ENCODE measurements around the gene ZNF710. TPM values are rescaled to one million over a fixed set of nuclear protein-coding genes. Genes with fewer than 3 reads are reported as not detected.
A peak's percentile ranks its signal among the peaks of the same experiment; 100 is the strongest.

The ZNF710 gene
- total RNA-seq, 2 donors from 2014 or later: 18.1 to 34.5 TPM

DNA sequence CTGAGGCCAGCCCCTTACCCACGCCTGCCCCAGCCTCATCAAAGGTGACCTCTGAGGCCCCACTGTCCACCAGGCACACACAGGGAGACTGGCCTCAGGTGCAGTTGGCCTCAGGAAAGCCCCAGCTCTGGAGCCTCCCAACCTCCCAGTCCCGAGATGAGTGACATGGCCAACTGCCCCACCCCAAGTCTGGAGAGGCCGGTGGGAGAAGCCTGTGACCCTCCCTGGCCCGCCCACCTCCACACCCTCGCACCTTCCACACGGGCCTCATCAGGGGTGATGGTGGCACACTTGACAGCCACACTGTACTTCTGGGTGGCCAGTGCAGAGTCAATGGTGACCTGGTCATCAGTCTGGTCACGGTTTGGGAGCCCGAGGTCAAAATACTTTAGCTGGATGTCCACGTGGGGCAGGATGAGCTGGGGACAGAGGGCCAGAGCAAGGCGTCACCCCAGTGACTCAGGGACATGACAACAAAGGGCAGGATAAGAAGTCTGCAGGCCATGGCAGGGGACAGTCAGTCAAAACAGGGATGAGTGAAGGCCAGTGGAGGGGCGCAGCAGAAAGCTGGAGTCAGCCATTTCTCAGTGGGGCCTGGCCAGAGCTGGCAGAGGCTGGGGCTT, 89.2 kb downstream of the ZNF710 start:
- Histone ChIP-seq H3K27me3 (no peaks in the 10 kb centered on the region), H3K9me3 (no peaks in the 10 kb centered on the region), H3K27ac (peak overlapping the region in 1 of 4 donors; percentile 9), H3K4me3 (no peak overlapping the region), H3K36me3 (replicated peaks in 1 of 2; ENCODE audit: insufficient read depth in 1 of 2, low read depth in 2 of 2) (peaks cover 5 to 17% of the 10 kb centered on the region in 2 donors), H3K4me1 (peaks cover 61% of the 10 kb centered on the region)
- intact Hi-C loops (cut with DNase I): no loop called here
- no peak for ATAC-seq
- 89 to 91% methylated on average over 6 to 11 of the region's 11 CpGs for WGBS, 2 donors
- DNase-seq: no peak
- TF ChIP-seq, protein P1, sequence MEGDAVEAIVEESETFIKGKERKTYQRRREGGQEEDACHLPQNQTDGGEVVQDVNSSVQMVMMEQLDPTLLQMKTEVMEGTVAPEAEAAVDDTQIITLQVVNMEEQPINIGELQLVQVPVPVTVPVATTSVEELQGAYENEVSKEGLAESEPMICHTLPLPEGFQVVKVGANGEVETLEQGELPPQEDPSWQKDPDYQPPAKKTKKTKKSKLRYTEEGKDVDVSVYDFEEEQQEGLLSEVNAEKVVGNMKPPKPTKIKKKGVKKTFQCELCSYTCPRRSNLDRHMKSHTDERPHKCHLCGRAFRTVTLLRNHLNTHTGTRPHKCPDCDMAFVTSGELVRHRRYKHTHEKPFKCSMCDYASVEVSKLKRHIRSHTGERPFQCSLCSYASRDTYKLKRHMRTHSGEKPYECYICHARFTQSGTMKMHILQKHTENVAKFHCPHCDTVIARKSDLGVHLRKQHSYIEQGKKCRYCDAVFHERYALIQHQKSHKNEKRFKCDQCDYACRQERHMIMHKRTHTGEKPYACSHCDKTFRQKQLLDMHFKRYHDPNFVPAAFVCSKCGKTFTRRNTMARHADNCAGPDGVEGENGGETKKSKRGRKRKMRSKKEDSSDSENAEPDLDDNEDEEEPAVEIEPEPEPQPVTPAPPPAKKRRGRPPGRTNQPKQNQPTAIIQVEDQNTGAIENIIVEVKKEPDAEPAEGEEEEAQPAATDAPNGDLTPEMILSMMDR (IDR thresholded peaks at IDR 0.05): no peak
- TF ChIP-seq POLR2A (IDR thresholded peaks at IDR 0.05): no peak

DNA sequence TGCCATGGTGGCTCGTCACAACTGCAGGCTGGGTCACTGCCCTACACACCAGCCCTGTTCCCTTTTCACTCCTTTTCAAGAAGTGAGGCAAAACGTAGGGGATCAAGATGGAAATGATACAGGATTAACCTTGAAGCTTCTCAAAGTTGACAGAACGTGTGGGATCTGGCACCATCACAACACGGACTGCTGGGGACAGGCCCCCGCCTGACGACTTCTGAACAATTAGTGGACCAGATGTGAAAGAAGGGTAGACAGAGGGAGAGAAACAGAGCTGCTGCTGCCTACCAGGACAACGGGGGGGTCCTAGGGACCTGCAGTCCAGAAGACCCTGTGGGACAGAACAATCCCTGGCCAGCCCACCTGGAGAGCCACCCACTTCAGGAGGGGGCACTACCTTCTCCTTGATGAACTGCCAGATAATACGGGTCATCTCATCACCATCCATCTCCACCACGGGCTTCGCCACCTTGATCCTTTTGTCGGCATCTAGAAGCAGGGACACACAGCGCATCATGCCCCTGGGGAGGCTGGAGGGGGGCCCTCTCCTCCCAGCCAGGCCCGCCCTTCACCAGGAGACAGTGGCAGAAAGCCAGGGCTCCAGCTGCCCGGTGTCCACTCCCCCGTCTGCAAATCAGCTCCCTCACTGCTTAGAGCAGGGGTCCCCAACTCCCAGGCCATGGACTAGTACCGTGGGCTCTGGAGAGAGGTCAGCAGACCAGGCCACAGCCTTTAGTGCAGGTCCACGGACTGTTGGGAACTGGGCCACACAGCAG, 90.2 kb downstream of the ZNF710 start:
- peaks cover 71% of the 10 kb centered on the region for H3K4me1 ChIP-seq
- 59 to 66% methylated on average over 7 to 15 of the region's 17 CpGs for WGBS, 2 donors

GRCh38 chr15:90095521-90095959, 94.4 kb downstream of the ZNF710 start:
- peak overlapping the region; percentile 76 to 99 (median 99) for H3K27ac ChIP-seq
- DNase-seq (peak; percentile 79 to 90 (median 88)), ATAC-seq (peak; percentile 83)
- peaks cover 90% of the 10 kb centered on the region for H3K4me1 ChIP-seq
- H3K4me3 ChIP-seq: no peak overlapping the region
- 3 to 15% methylated on average over 3 of the region's 3 CpGs for WGBS, 2 donors
- intact Hi-C loops (cut with DNase I): no loop called here
- peak in 1 of 3 donors; percentile 27 for TF ChIP-seq POLR2A (IDR thresholded peaks at IDR 0.05)
- TF ChIP-seq, protein P1 (IDR thresholded peaks at IDR 0.05): peak in 4 of 7 experiments; percentile 5 to 24 (median 12)
- H3K27me3 ChIP-seq: no peaks in the 10 kb centered on the region
- peaks cover 0 to under 1% of the 10 kb centered on the region in 2 donors for H3K36me3 ChIP-seq (replicated peaks in 1 of 2; ENCODE audit: insufficient read depth in 1 of 2, low read depth in 2 of 2)
- no peaks in the 10 kb centered on the region for H3K9me3 ChIP-seq

More for the DNA sequence above, 90.2 kb downstream of the ZNF710 start:
- no peak for TF ChIP-seq POLR2A (IDR thresholded peaks at IDR 0.05)
- TF ChIP-seq, protein P1 (IDR thresholded peaks at IDR 0.05): no peak
- Histone ChIP-seq H3K36me3 (replicated peaks in 1 of 2; ENCODE audit: insufficient read depth in 1 of 2, low read depth in 2 of 2) (peaks cover 0 to 9% of the 10 kb centered on the region in 2 donors), H3K9me3 (no peaks in the 10 kb centered on the region), H3K4me3 (no peak overlapping the region), H3K27me3 (no peaks in the 10 kb centered on the region), H3K27ac (peak overlapping the region in 2 of 4 donors; percentile 15 to 23)
- no peak for ATAC-seq
- intact Hi-C loops (cut with DNase I): no loop called here
- peak in 1 of 4 donors; percentile 39 for DNase-seq

DNA sequence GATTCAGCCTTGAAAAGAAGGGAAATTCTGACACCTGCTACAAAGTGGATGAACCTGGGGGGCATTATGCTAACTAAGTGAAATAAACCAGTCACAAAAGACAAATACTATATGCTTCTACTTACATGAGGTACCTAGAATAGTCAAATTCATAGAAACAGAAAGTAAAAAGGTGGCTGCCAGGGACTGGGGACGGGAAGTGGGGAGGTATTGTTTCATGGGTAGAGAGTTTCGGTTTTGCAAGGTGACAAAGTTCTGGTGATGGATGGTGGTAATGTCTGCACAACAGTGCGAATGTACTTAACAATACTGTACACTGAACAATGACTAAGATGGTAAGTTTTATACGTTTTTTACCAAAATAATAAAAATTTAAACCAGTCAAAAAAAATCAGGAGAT, 96.4 kb downstream of the ZNF710 start:
- Histone ChIP-seq H3K4me1 (peaks cover 89% of the 10 kb centered on the region), H3K27me3 (no peaks in the 10 kb centered on the region), H3K27ac (peak overlapping the region; percentile 26 to 99 (median 99)), H3K36me3 (replicated peaks in 1 of 2; ENCODE audit: insufficient read depth in 1 of 2, low read depth in 2 of 2) (no peaks in the 10 kb centered on the region), H3K4me3 (no peak overlapping the region), H3K9me3 (no peaks in the 10 kb centered on the region)
- intact Hi-C loops (cut with DNase I): no loop called here
- DNase-seq (no peak), ATAC-seq (no peak)
- TF ChIP-seq, protein P1 (IDR thresholded peaks at IDR 0.05): no peak
- no peak for TF ChIP-seq POLR2A (IDR thresholded peaks at IDR 0.05)
- WGBS, 2 donors: 9 to 22% methylated on average over 4 of the region's 4 CpGs
